Memory B cell (primary cell): ENCODE measurements around the gene HSPA6.
"Not testable (repeated sequence)": the region's sequence is repeated elsewhere in the genome, so short reads cannot be mapped to it uniquely, and the experiment has no call there.

Source experiments
- ATAC-seq: fragments of 150-1000 bp; cut with Tn5 transposase; 2 replicates; pipeline ENCODE4 v1.10.0; 2021; ENCODE audit warnings: low read depth, mild to moderate bottlenecking, moderate library complexity
- DNase-seq, 2 donors: peaks; one replicate each; pipeline ENCODE4 v3.0.0; 2022; ENCODE audit warnings: low spot score in 2 of 2
- H3K27ac Mint-ChIP-seq: one replicate; pipeline ENCODE4 v1.8.0; 2022; ENCODE audit warnings: mild to moderate bottlenecking, moderate library complexity, mixed read lengths
- H3K27me3 Mint-ChIP-seq: one replicate; pipeline ENCODE4 v1.8.0; 2022; ENCODE audit warnings: mixed read lengths
- H3K36me3 Mint-ChIP-seq: one replicate; pipeline ENCODE4 v1.8.0; 2022; ENCODE audit warnings: mild to moderate bottlenecking, mixed read lengths
- H3K4me1 Mint-ChIP-seq: one replicate; pipeline ENCODE4 v1.8.0; 2022; ENCODE audit warnings: mixed read lengths
- H3K4me3 Mint-ChIP-seq: one replicate; pipeline ENCODE4 v1.8.0; 2022; ENCODE audit warnings: mild to moderate bottlenecking, moderate library complexity, mixed read lengths
- H3K9me3 Mint-ChIP-seq: one replicate; pipeline ENCODE4 v1.8.0; 2022; ENCODE audit warnings: mixed read lengths

The HSPA6 gene

GRCh38 chr1:161537068-161537669, 12.8 kb downstream of the HSPA6 start:
- not testable (repeated sequence) for ATAC-seq, DNase-seq, H3K27me3 Mint-ChIP-seq, H3K9me3 Mint-ChIP-seq, H3K36me3 Mint-ChIP-seq, H3K27ac Mint-ChIP-seq, H3K4me3 Mint-ChIP-seq
- peaks cover 23% of the 10 kb centered on the region for H3K4me1 Mint-ChIP-seq

GRCh38 chr1:161538925-161539479, 14.7 kb downstream of the HSPA6 start:
- H3K27me3 Mint-ChIP-seq, H3K27ac Mint-ChIP-seq, DNase-seq, ATAC-seq, H3K36me3 Mint-ChIP-seq, H3K9me3 Mint-ChIP-seq: not testable (repeated sequence)
- Mint-ChIP-seq H3K4me3 (peak overlapping the region; percentile 94), H3K4me1 (peaks cover 27% of the 10 kb centered on the region)

GRCh38 chr1:161539731-161540569, 15.6 kb downstream of the HSPA6 start:
- not testable (repeated sequence) for H3K27me3 Mint-ChIP-seq, H3K9me3 Mint-ChIP-seq, H3K36me3 Mint-ChIP-seq
- Mint-ChIP-seq H3K4me1 (peaks cover 27% of the 10 kb centered on the region), H3K4me3 (peak overlapping the region; percentile 94), H3K27ac (peak overlapping the region; percentile 99)
- DNase-seq = peak; percentile 89 to 92
- peak; percentile 70 for ATAC-seq

DNA sequence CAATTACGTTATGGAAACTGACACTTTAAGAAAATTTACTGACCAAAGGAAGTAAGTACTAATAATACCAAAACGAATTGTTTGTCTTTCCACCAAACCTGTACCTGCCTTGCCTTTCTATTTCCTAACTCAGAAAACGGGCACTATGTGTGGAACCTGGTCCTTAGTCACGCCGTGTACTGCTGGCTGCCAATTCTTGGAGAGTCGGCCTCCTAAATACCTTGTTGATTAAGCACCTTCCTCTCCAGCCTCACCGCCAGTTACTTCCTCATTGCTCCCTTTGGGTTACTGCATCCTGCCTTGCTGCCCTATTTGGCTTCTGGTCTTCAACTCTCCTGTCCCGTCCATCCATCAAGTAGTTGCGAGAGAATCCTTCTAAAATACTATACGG, 16.2 kb downstream of the HSPA6 start:
- Mint-ChIP-seq H3K27ac (peak overlapping the region; percentile 99), H3K4me1 (peaks cover 31% of the 10 kb centered on the region), H3K4me3 (peak overlapping the region; percentile 94)
- not testable (repeated sequence) for H3K36me3 Mint-ChIP-seq, H3K27me3 Mint-ChIP-seq, DNase-seq, H3K9me3 Mint-ChIP-seq
- ATAC-seq = peak; percentile 30

DNA sequence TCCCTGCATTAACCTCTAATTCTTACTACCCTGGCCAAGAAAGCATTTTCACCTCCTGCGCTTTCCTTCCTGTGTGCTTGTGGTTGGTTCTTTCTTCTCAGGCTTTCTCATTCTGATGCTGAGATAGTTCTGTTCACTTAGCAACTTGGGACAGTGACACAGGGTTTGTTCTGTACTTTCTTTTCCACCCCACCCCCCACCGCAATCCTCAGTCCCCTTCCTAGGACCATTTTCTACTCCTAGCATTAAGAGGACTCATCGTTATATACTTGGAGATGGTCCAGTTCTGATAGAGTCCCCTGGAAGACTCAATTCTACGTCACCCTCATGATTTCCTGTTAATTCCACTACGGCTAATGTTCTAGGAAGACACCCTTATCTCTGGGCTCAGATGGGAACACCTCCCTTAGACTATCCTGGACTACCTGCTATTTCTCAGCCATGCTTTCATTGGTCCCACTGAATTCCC, 17.8 kb downstream of the HSPA6 start:
- peak overlapping the region; percentile 48 for H3K27ac Mint-ChIP-seq

DNA sequence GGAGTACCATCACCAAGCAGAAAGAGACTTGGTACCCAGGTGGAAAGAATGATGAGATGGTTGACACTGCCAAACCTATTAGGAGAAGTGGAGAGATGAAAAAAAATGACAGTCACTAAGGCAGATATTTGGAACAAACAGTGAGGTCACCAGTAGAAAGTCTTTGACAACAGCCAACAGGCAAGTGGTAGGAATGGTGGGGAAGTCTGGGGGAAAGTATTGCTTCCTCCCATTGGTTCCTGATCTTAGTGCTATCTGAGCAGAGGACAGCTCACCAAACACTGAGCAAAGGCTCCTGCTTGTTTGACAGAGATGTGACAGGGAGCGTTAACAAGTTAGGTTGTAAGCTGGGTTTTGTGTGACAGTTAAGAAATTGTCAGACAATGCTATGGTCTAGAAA, 18.8 kb downstream of the HSPA6 start:
- H3K27me3 Mint-ChIP-seq, H3K4me3 Mint-ChIP-seq, DNase-seq, H3K27ac Mint-ChIP-seq, H3K36me3 Mint-ChIP-seq, H3K9me3 Mint-ChIP-seq, ATAC-seq: not testable (repeated sequence)
- peaks cover 31% of the 10 kb centered on the region for H3K4me1 Mint-ChIP-seq

More for the DNA sequence above, 17.8 kb downstream of the HSPA6 start:
- H3K4me1 Mint-ChIP-seq = peaks cover 31% of the 10 kb centered on the region
- DNase-seq, H3K4me3 Mint-ChIP-seq, H3K27me3 Mint-ChIP-seq, ATAC-seq, H3K9me3 Mint-ChIP-seq, H3K36me3 Mint-ChIP-seq: not testable (repeated sequence)

DNA sequence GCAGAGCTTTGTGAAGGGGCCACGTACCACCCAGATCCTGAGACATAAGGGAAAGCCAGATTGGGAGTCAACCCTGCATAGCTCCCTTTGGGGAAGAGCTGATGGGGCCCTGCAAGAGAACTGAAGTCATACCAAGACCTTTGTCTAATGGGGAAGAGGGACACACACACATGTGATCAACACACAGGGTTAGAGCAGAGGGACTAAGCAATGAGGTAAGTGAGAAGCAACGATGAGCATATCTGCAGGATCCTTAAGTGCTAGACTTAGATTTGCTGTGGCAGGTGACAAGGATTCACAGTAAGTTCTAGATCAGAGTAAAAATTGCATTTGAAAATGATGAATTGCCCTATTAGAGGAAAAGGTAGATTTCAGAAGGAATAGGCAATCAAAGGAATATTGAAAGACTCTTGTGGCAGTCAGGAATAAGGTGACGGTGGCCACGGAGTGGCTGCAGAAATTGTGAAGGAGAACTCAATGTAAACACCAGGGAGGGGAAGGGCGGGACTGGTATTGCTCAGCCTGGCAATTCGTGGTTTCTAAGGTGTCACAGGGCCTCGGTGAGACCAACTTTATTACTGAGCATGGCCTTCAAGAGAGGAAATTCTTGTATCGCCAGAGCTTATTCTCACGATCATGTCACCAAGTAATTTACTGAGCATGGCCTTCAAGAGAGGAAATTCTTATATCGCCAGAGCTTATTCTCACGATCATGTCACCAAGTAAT, 20.8 kb downstream of the HSPA6 start:
- DNase-seq, H3K36me3 Mint-ChIP-seq, H3K9me3 Mint-ChIP-seq, H3K27me3 Mint-ChIP-seq: not testable (repeated sequence)
- peak; percentile 27 for ATAC-seq
- Mint-ChIP-seq H3K4me1 (peaks cover 24% of the 10 kb centered on the region), H3K4me3 (peak overlapping the region; percentile 45), H3K27ac (peak overlapping the region; percentile 60)

DNA sequence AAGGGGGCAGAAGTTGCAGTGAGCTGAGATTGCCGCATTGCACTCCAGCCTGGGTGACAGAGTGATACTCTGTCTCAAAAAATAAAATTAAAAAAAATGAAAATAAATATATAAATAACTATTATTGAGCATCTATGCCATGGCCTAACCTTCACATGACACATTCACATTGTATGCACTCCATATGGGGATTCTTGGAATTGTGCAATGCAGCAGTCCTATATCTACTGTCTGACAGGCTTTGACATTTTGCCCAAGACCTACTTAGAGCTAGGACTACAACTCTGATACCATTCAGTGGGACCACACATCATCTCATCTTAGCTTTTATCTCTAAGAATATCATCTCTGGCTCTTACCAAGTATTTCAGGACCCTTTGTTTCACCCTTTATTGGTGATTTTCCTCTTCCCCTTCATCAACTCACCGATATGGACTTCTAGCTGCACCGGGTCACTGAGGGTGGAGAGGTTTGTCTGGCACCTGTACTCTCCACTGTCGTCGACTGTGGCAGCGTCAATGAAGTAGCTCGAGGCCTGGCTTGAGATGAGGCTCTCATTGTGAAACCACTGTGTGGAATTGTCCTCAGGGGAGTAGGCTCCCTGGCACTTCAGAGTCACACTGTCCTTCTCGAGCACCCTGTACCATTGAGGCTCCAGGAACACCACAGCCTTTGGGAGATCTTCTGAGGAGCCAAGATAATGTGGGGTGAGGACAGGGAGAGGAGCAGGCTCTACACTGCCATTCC, 23.8 kb downstream of the HSPA6 start:
- H3K27me3 Mint-ChIP-seq, ATAC-seq, H3K9me3 Mint-ChIP-seq, H3K36me3 Mint-ChIP-seq, H3K4me3 Mint-ChIP-seq, DNase-seq, H3K27ac Mint-ChIP-seq, H3K4me1 Mint-ChIP-seq: not testable (repeated sequence)

DNA sequence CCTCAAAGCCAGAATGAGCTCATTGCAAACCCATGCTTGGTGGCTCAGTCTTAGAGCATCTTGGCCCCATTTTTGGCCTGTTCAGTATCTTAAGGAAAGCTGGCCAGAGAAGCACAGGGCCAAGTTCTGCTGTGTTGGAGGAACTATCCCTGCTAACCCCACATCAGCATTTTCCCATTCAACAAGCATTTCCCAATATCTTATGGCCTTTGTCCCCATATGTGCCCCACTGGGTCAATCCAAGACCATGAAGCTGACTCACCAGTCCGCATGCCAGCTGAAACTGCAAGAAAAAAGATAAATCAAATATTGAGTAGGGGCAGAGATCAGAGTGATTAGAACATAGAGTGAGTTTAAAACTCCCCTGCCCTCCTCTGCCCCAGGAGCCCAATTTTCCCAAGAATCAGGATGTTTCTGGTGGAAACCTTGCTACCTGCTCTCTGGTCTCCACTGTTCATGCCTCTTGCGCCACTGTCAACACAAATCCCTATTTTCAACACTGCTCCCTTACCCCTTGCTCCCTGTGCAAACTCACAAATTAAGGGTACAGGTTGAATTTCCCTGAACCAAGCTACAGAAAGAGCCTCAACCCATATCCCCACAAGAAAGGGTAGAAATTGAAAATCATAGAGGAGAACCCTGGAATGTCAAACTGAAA, 24.5 kb downstream of the HSPA6 start:
- not testable (repeated sequence) for H3K27me3 Mint-ChIP-seq, H3K4me3 Mint-ChIP-seq, ATAC-seq, H3K4me1 Mint-ChIP-seq, DNase-seq, H3K27ac Mint-ChIP-seq, H3K9me3 Mint-ChIP-seq, H3K36me3 Mint-ChIP-seq

GRCh38 chr1:161549652-161550051, 25.3 kb downstream of the HSPA6 start, which contains the start of gene FCGR3A:
Gene FCGR3A, minus strand, starts transcription at chr1:161549818. Its CDS starts 82 bp downstream, at chr1:161549736.
- ATAC-seq (no peak), DNase-seq (no peak)
- peaks cover 5% of the 10 kb centered on the region for H3K4me1 Mint-ChIP-seq
- no peak within 1 kb of the TSS for H3K4me3 Mint-ChIP-seq
- no peaks in the 10 kb centered on the region for H3K27me3 Mint-ChIP-seq
- no peaks in the 10 kb centered on the region for H3K9me3 Mint-ChIP-seq
- H3K27ac Mint-ChIP-seq = no peak within 1 kb of the TSS
- no peaks in the 10 kb centered on the region for H3K36me3 Mint-ChIP-seq

- not testable (repeated sequence) for H3K4me3 Mint-ChIP-seq
These were observed 26.6 kb downstream of the HSPA6 start for GRCh38 chr1:161550942-161551341.

GRCh38 chr1:161553631-161554030, 29.3 kb downstream of the HSPA6 start:
- not testable (repeated sequence) for DNase-seq, ATAC-seq, H3K9me3 Mint-ChIP-seq, H3K4me3 Mint-ChIP-seq, H3K36me3 Mint-ChIP-seq, H3K27ac Mint-ChIP-seq, H3K27me3 Mint-ChIP-seq, H3K4me1 Mint-ChIP-seq

More at GRCh38 chr1:161550942-161551341, 26.6 kb downstream of the HSPA6 start:
- not testable (repeated sequence) for H3K4me1 Mint-ChIP-seq, ATAC-seq, DNase-seq, H3K27ac Mint-ChIP-seq, H3K36me3 Mint-ChIP-seq, H3K27me3 Mint-ChIP-seq, H3K9me3 Mint-ChIP-seq

DNA sequence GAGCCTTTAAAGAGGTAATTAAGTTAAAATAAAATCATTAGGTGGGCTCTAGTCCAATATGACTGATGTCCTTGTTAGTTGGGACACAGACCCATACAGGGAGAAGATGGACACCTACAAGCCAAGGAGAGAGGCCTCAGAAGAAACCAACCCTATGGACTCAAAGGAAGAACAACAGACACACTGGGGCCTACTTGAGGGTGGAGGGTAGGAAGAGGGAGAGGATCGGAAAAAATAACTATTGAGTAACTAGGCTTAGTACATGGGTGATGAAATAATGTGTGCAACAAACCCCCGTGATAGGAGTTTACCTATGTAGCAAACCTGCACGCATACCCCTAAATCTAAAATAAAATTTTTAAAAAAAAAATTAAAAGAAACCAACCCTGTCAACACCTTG, 30.0 kb downstream of the HSPA6 start:
- not testable (repeated sequence) for H3K4me1 Mint-ChIP-seq, H3K4me3 Mint-ChIP-seq

More for the DNA sequence above, 30.0 kb downstream of the HSPA6 start:
- not testable (repeated sequence) for H3K27me3 Mint-ChIP-seq, H3K9me3 Mint-ChIP-seq, DNase-seq, H3K27ac Mint-ChIP-seq, ATAC-seq, H3K36me3 Mint-ChIP-seq
